H1 (cell line): ENCODE results near the gene R3HCC1L. TPM values are rescaled to one million over a fixed set of nuclear protein-coding genes. Genes with fewer than 3 reads are reported as not detected.

Experiments used
- CTCF ChIA-PET: fragments of 300-600 bp; sonication (Branson Sonifier 250); formaldehyde crosslinking; loops from one replicate; lab custom pipeline; 2021; ENCODE audit not compliant: partially characterized antibody; lab: Charles Lee
- POLR2A ChIA-PET: fragments of 300-600 bp; sonication (Branson Sonifier 250); formaldehyde crosslinking; loops from one replicate; lab custom pipeline; 2021; ENCODE audit warnings: inconsistent platforms; ENCODE audit not compliant: partially characterized antibody; lab: Charles Lee
- DNase-seq, 2 experiments: peaks; one replicate each; pipeline versions ENCODE4 v3.0.0 to v3.0.0-alpha.2; 2010 to 2022; ENCODE audit warnings: low spot score in 2 of 2, low read depth in 1 of 2, mixed read lengths in 1 of 2
- FAIRE-seq: peaks from 2 replicates; lab custom pipeline; 2011; peaks lifted over from hg19 to GRCh38; lab: Jason Lieb, UNC
- H2AFZ ChIP-seq: 2 replicates; pipeline ENCODE4 v1.8.1; 2012; ENCODE audit warnings: low read length, inconsistent platforms
- H2AK5ac ChIP-seq: 2 replicates; pipeline ENCODE4 v1.6.1; 2013; ENCODE audit warnings: low read depth, low read length
- H2BK120ac ChIP-seq: replicated peaks from 2 replicates; pipeline ENCODE3; 2013; ENCODE audit warnings: low read depth, low read length, inconsistent platforms
- H2BK12ac ChIP-seq: 2 replicates; pipeline ENCODE4 v1.6.1; 2013; ENCODE audit warnings: low read depth, low read length
- H2BK15ac ChIP-seq: 2 replicates; pipeline ENCODE4 v1.6.1; 2013; ENCODE audit warnings: low read length
- H2BK20ac ChIP-seq: 2 replicates; pipeline ENCODE4 v1.6.1; 2013; ENCODE audit warnings: low read length
- H2BK5ac ChIP-seq: 2 replicates; pipeline ENCODE4 v1.6.1; 2013; ENCODE audit warnings: low read depth, low read length
- H3K14ac ChIP-seq: 2 replicates; pipeline ENCODE4 v1.6.1; 2013; ENCODE audit warnings: inconsistent platforms; ENCODE audit not compliant: insufficient read length
- H3K18ac ChIP-seq: 2 replicates; pipeline ENCODE4 v1.6.1; 2013; ENCODE audit warnings: low read length; ENCODE audit errors: extremely low read depth
- H3K23ac ChIP-seq: 2 replicates; pipeline ENCODE4 v1.6.1; 2013; ENCODE audit warnings: inconsistent platforms; ENCODE audit not compliant: insufficient read length
- H3K23me2 ChIP-seq: 2 replicates; pipeline ENCODE4 v1.6.1; 2013; ENCODE audit warnings: low read depth, low read length
- H3K27ac ChIP-seq: 2 replicates; pipeline ENCODE4 v1.6.1; 2011; ENCODE audit warnings: low read depth, low read length, inconsistent platforms
- H3K27me3 ChIP-seq, 4 experiments: replicated peaks in 1 of 4; 1 replicate in 1 of 4; 2 replicates in 3 of 4; pipeline versions ENCODE4 v1.6.1 to v1.8.1; 2011 to 2013; ENCODE audit warnings: low read length in 3 of 4, mild to moderate bottlenecking in 3 of 4, inconsistent platforms in 2 of 4, mixed read lengths in 2 of 4, moderate library complexity in 1 of 4; ENCODE audit not compliant: control insufficient read depth in 3 of 4, insufficient read depth in 3 of 4; ENCODE audit errors: extremely low read depth in 1 of 4
- H3K36me3 ChIP-seq, 4 experiments: 2 replicates each; pipeline versions ENCODE4 v1.6.1 to v1.8.1; 2011 to 2013; ENCODE audit warnings: mild to moderate bottlenecking in 4 of 4, low read length in 3 of 4, moderate library complexity in 2 of 4, control low read depth in 1 of 4, inconsistent platforms in 1 of 4; ENCODE audit not compliant: insufficient read depth in 4 of 4, control insufficient read depth in 2 of 4
- H3K4ac ChIP-seq: replicated peaks from 2 replicates; pipeline ENCODE3; 2013; ENCODE audit warnings: low read length, low read depth, mixed read lengths, inconsistent platforms; ENCODE audit not compliant: insufficient read length
- H3K4me1 ChIP-seq, 4 experiments: replicated peaks in 1 of 4; 1 replicate in 1 of 4; 2 replicates in 3 of 4; pipeline versions ENCODE4 v1.6.1 to v1.8.1; 2011 to 2013; ENCODE audit warnings: low read length in 3 of 4, inconsistent platforms in 2 of 4, mixed read lengths in 1 of 4; ENCODE audit not compliant: insufficient read depth in 4 of 4, control insufficient read depth in 3 of 4
- H3K4me2 ChIP-seq, 2 experiments: 2 replicates each; pipeline versions ENCODE4 v1.6.1 to v1.8.1; 2011 to 2013; ENCODE audit warnings: low read depth in 2 of 2, low read length in 2 of 2, control low read depth in 1 of 2, inconsistent platforms in 1 of 2, mild to moderate bottlenecking in 1 of 2; ENCODE audit not compliant: insufficient read depth in 1 of 2
- H3K4me3 ChIP-seq, 4 experiments: fragments of 200-600, 300-600 bp in 1 of 4; sonication (generic), shearing (Covaris generic), sonication (Bioruptor Twin) in 1 of 4; 2 replicates each; pipeline versions ENCODE4 v1.5.1 to v1.8.1; 2011 to 2016; ENCODE audit warnings: low read length in 4 of 4, low read depth in 3 of 4, control low read depth in 2 of 4, inconsistent platforms in 2 of 4, mild to moderate bottlenecking in 2 of 4, mixed read lengths in 1 of 4, moderate library complexity in 1 of 4; ENCODE audit not compliant: insufficient read depth in 2 of 4; ENCODE audit errors: extremely low read depth in 1 of 4
- H3K56ac ChIP-seq: replicated peaks from 2 replicates; pipeline ENCODE3; 2013; ENCODE audit warnings: low read depth, mild to moderate bottlenecking, mixed read lengths, low read length, inconsistent platforms; ENCODE audit not compliant: insufficient read length
- H3K79me1 ChIP-seq: 2 replicates; pipeline ENCODE4 v1.6.1; 2013; ENCODE audit warnings: low read depth, low read length, control low read depth
- H3K79me2 ChIP-seq, 2 experiments: 2 replicates each; pipeline versions ENCODE4 v1.6.1 to v1.8.1; 2012 to 2013; ENCODE audit warnings: low read length in 2 of 2, mild to moderate bottlenecking in 2 of 2, inconsistent platforms in 1 of 2; ENCODE audit not compliant: insufficient read depth in 2 of 2, control insufficient read depth in 1 of 2
- H3K9ac ChIP-seq, 4 experiments: replicated peaks in 1 of 4; 1 replicate in 1 of 4; 2 replicates in 3 of 4; pipeline versions ENCODE4 v1.6.1 to v1.8.1; 2011 to 2013; ENCODE audit warnings: low read depth in 3 of 4, low read length in 3 of 4, control low read depth in 2 of 4, mild to moderate bottlenecking in 2 of 4, moderate library complexity in 2 of 4, inconsistent platforms in 1 of 4; ENCODE audit errors: extremely low read depth in 1 of 4
- H3K9me3 ChIP-seq, 2 experiments: 2 replicates each; pipeline versions ENCODE4 v1.6.1 to v1.8.1; 2012 to 2013; ENCODE audit warnings: mild to moderate bottlenecking in 2 of 2, moderate library complexity in 2 of 2, control low read depth in 1 of 2, inconsistent platforms in 1 of 2, low read depth in 1 of 2, low read length in 1 of 2, mixed read lengths in 1 of 2; ENCODE audit not compliant: insufficient read depth in 2 of 2
- H4K20me1 ChIP-seq, 2 experiments: replicated peaks in 1 of 2; 2 replicates each; pipeline versions ENCODE3 to v1.8.1; 2011 to 2013; ENCODE audit warnings: inconsistent platforms in 2 of 2, low read length in 2 of 2, mild to moderate bottlenecking in 1 of 2; ENCODE audit not compliant: insufficient read depth in 2 of 2, control insufficient read depth in 1 of 2
- H4K5ac ChIP-seq: 2 replicates; pipeline ENCODE4 v1.6.1; 2013; ENCODE audit warnings: low read length, low read depth, mixed read lengths, inconsistent platforms; ENCODE audit not compliant: insufficient read length
- H4K8ac ChIP-seq: 2 replicates; pipeline ENCODE4 v1.8.0; 2013; ENCODE audit warnings: mild to moderate bottlenecking, moderate library complexity, low read length, inconsistent platforms; ENCODE audit not compliant: insufficient read depth; ENCODE audit errors: extremely low read depth
- H4K91ac ChIP-seq: replicated peaks from 2 replicates; pipeline ENCODE3; 2013; ENCODE audit warnings: low read length, mixed read lengths, inconsistent platforms; ENCODE audit not compliant: insufficient read length
- BCL11A ChIP-seq, 2 experiments: IDR thresholded peaks; one replicate each; pipeline ENCODE4 v1.6.1; 2011; ENCODE audit warnings: low read depth in 2 of 2, low read length in 2 of 2, mild to moderate bottlenecking in 2 of 2
- WGBS, 2 experiments: shearing (Covaris generic) in 1 of 2; methylation state at CpG; one replicate each; pipeline versions ENCODE4 v1.1.6 to v1.1.7; 2013 to 2015; ENCODE audit warnings: low lambda C conversion rate in 2 of 2, mixed read lengths in 2 of 2, inconsistent platforms in 1 of 2, low coverage in 1 of 2, missing lambda C conversion rate in 1 of 2; ENCODE audit not compliant: insufficient replicate concordance in 2 of 2, insufficient coverage in 1 of 2, insufficient read length in 1 of 2; ENCODE audit errors: extremely low coverage in 1 of 2, missing lambda C conversion rate in 1 of 2; 5-methylcytosine and 5-hydroxymethylcytosine counted together
- polyA plus RNA-seq, 7 experiments: library from polyadenylated mRNA; depleted of rRNA in 3 of 7; stranded (reverse) in 5 of 7; unstranded in 2 of 7; fragments of >200 nt in 5 of 7; fragments of 200-250 nt in 2 of 7; gene quantifications; 1 replicate in 5 of 7; 2 replicates in 1 of 7; 4 replicates in 1 of 7; pipeline versions ENCODE4 v1.2.1 to v1.2.3, GENCODE V29; 2011 to 2013; ENCODE audit warnings: missing spikeins in 2 of 7, mixed read lengths in 2 of 7
- total RNA-seq: library from RNA; stranded (reverse); fragmentation: NEBNext Ultra II Directional; extraction: Animal tissue kit (Norgen Biotek cat#: 25700); gene quantifications from 2 replicates; pipeline ENCODE4 v1.2.1, GENCODE V29; 2021

R3HCC1L gene
- total and polyA plus RNA-seq, 2 of the 8 experiments (the other 6 are each of a cell fraction or from before 2014, with no cell fraction given) = 6.9 to 13.9 TPM

DNA sequence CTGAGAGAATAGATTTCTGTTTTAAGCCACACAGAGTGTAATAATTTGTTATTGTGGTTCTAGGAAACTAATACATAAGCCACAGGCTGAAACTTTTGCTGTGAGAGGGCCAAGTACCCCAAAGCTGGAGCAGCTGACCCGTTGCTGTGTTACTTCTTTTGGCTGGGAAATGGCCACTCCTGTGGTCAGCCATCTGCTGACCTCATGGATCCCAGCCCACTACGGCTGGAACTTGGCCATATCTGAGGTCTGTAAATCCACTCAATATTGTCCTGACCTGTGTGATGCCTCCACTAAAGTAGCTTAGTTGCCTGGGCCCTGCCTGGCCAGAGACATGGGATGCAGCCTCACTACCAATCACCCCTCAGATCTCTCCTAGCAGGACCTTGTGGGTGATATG is 151.0 kb downstream of the R3HCC1L start:
- H3K23ac ChIP-seq = no peak overlapping the region
- no peak overlapping the region for H2BK15ac ChIP-seq
- no peak overlapping the region for H3K4me2 ChIP-seq
- no peaks in the 10 kb centered on the region for H4K20me1 ChIP-seq
- H2BK120ac ChIP-seq = no peak overlapping the region
- H3K27me3 ChIP-seq = no peaks in the 10 kb centered on the region
- H2AK5ac ChIP-seq = no peak overlapping the region
- no peaks in the 10 kb centered on the region for H3K23me2 ChIP-seq
- TF ChIP-seq BCL11A (IDR thresholded peaks at IDR 0.05; ENCODE audit: low read depth in 2 of 2, low read length in 2 of 2) = no peak
- H3K79me1 ChIP-seq = no peaks in the 10 kb centered on the region
- WGBS, 2 experiments = 83% methylated on average over 2 of the region's 2 CpGs; no CpG with 5 or more reads in 1 of the 2 experiments
- no peak overlapping the region for H3K9ac ChIP-seq
- no peak overlapping the region for H3K4ac ChIP-seq
- ChIA-PET CTCF (interaction anchor here (1.0 to 5.4 kb wide), 7 partner anchors 8 to 43 kb away, joined by 3 to 34 read pairs (median 3); no protein-coding TSS in a partner anchor), POLR2A (no interaction called here)
- H3K79me2 ChIP-seq = no peaks in the 10 kb centered on the region
- no peaks in the 10 kb centered on the region for H3K9me3 ChIP-seq
- H3K18ac ChIP-seq = no peak overlapping the region
- H4K8ac ChIP-seq = no peak overlapping the region
- no peak overlapping the region for H2AFZ ChIP-seq
- no peak overlapping the region for H4K5ac ChIP-seq
- no peaks in the 10 kb centered on the region for H3K36me3 ChIP-seq
- no peak overlapping the region for H2BK20ac ChIP-seq
- DNase-seq (no peak), FAIRE-seq (no peak)
- no peak overlapping the region for H3K27ac ChIP-seq
- H3K56ac ChIP-seq = no peak overlapping the region
- no peak overlapping the region for H2BK5ac ChIP-seq
- no peak overlapping the region for H2BK12ac ChIP-seq
- H3K4me3 ChIP-seq = no peak overlapping the region
- no peak overlapping the region for H3K14ac ChIP-seq
- peaks cover 0 to 5% (median 3%) of the 10 kb centered on the region in 4 experiments; a peak in 4 of 7 replicates for H3K4me1 ChIP-seq
- no peak overlapping the region for H4K91ac ChIP-seq
